H1 (cell line): ENCODE data around the gene ELOVL6. TPM values are rescaled to one million over a fixed set of nuclear protein-coding genes. Genes with fewer than 3 reads are reported as not detected.

Experiments used
- BCL11A ChIP-seq, 2 experiments: IDR thresholded peaks; one replicate each; pipeline ENCODE4 v1.6.1; 2011; ENCODE audit warnings: low read depth in 2 of 2, low read length in 2 of 2, mild to moderate bottlenecking in 2 of 2
- CTBP2 ChIP-seq: IDR thresholded peaks from 2 replicates; pipeline ENCODE4 v1.7.0; 2011; ENCODE audit warnings: borderline replicate concordance, mild to moderate bottlenecking, moderate library complexity, mixed read lengths, low read length; ENCODE audit not compliant: insufficient read depth, insufficient read length
- NANOG ChIP-seq: IDR thresholded peaks from 2 replicates; pipeline ENCODE4 v1.6.1; 2011; ENCODE audit warnings: low read length, low read depth, mild to moderate bottlenecking, inconsistent platforms; ENCODE audit not compliant: insufficient read depth, poor library complexity, severe bottlenecking
- SIRT6 ChIP-seq: IDR thresholded peaks from one replicate; pipeline ENCODE4 v1.7.1; 2012; ENCODE audit warnings: low read length, inconsistent platforms
- TBP ChIP-seq: IDR thresholded peaks from 2 replicates; pipeline ENCODE4 v1.6.1; 2011; ENCODE audit warnings: low read depth, low read length, improper control_type of control experiment
- YY1 ChIP-seq: IDR thresholded peaks from 2 replicates; pipeline ENCODE4 v1.6.1; 2011; ENCODE audit warnings: low read depth, mild to moderate bottlenecking, low read length
- polyA plus RNA-seq, 7 experiments: library from polyadenylated mRNA; depleted of rRNA in 3 of 7; stranded (reverse) in 5 of 7; unstranded in 2 of 7; fragments of >200 nt in 5 of 7; fragments of 200-250 nt in 2 of 7; gene quantifications; 1 replicate in 5 of 7; 2 replicates in 1 of 7; 4 replicates in 1 of 7; pipeline versions ENCODE4 v1.2.1 to v1.2.3, GENCODE V29; 2011 to 2013; ENCODE audit warnings: missing spikeins in 2 of 7, mixed read lengths in 2 of 7
- total RNA-seq: library from RNA; stranded (reverse); fragmentation: NEBNext Ultra II Directional; extraction: Animal tissue kit (Norgen Biotek cat#: 25700); gene quantifications from 2 replicates; pipeline ENCODE4 v1.2.1, GENCODE V29; 2021
- TF ChIP-seq, protein P1 (sequence below): IDR thresholded peaks from 2 replicates; pipeline ENCODE4 v1.6.1; 2012; ENCODE audit warnings: inconsistent platforms
- TF ChIP-seq, protein P2 (sequence below): IDR thresholded peaks from 2 replicates; pipeline ENCODE4 v1.6.1; 2011; ENCODE audit warnings: low read length, improper control_type of control experiment

Gene ELOVL6
- total and polyA plus RNA-seq, 2 of the 8 experiments (the other 6 are each of a cell fraction or from before 2014, with no cell fraction given) = 27.8 to 86.6 TPM

DNA sequence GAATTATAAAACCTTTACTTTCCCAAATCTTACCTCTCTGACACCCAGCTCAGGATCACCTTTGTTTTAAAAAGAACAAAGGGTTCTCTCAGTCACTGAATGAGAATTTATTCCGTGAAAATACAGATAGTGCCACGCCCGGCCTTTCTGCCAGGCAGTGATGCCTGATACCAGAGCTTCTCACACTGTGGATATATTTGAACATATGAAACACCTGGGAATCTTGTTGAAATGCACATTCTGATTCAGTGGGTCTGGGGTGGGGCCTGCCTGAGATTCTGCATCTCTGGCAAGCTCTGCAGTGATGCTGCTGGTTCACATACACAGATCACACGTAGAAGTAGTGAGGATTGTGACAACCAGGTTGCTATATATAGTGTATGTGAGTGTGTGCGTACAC lies 46.0 kb downstream of the ELOVL6 start (continued):
- no peak for TF ChIP-seq BCL11A (IDR thresholded peaks at IDR 0.05; ENCODE audit: low read depth in 2 of 2, low read length in 2 of 2)
- TF ChIP-seq NANOG = no peak
- TF ChIP-seq SIRT6 = no peak
- TF ChIP-seq, protein P1, sequence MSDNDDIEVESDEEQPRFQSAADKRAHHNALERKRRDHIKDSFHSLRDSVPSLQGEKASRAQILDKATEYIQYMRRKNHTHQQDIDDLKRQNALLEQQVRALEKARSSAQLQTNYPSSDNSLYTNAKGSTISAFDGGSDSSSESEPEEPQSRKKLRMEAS = no peak
- TF ChIP-seq CTBP2 = no peak
- TF ChIP-seq TBP = no peak
- TF ChIP-seq YY1 = no peak
- TF ChIP-seq, protein P2, sequence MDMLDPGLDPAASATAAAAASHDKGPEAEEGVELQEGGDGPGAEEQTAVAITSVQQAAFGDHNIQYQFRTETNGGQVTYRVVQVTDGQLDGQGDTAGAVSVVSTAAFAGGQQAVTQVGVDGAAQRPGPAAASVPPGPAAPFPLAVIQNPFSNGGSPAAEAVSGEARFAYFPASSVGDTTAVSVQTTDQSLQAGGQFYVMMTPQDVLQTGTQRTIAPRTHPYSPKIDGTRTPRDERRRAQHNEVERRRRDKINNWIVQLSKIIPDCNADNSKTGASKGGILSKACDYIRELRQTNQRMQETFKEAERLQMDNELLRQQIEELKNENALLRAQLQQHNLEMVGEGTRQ = no peak
